PFSK-1 (cell line): ENCODE measurements around the gene PLCXD3.

Source experiments
- REST ChIP-seq, 2 experiments: IDR thresholded peaks; 2 replicates each; pipeline versions ENCODE4 v1.6.1 to v1.8.0; 2011 to 2012; ENCODE audit warnings: low read depth in 2 of 2, low read length in 2 of 2, control low read depth in 1 of 2, inconsistent platforms in 1 of 2, mild to moderate bottlenecking in 1 of 2, moderate library complexity in 1 of 2; ENCODE audit not compliant: insufficient read depth in 1 of 2
- SIN3A ChIP-seq: IDR thresholded peaks from 2 replicates; pipeline ENCODE4 v1.6.1; 2012; ENCODE audit warnings: mild to moderate bottlenecking, low read length, moderate library complexity, borderline replicate concordance; ENCODE audit not compliant: insufficient read depth
- TAF1 ChIP-seq: IDR thresholded peaks from 2 replicates; pipeline ENCODE4 v1.6.1; 2012; ENCODE audit warnings: low read length, control low read depth, borderline replicate concordance; ENCODE audit not compliant: insufficient read depth

- no peak for TF ChIP-seq REST (IDR thresholded peaks at IDR 0.05; ENCODE audit: insufficient read depth in 1 of 2, low read depth in 2 of 2, low read length in 2 of 2)
- no peak for TF ChIP-seq TAF1
- TF ChIP-seq SIN3A, result no peak
These were observed 44.8 kb downstream of the PLCXD3 start for GRCh38 chr5:41465493-41466171.
